Adrenal gland (tissue), 5 donors: Measurements from ENCODE around the gene CGN.

Source experiments
- POLR2A ChIP-seq, 2 donors: fragments of 450-650 bp; IDR thresholded peaks; one replicate each; pipeline ENCODE4 v1.6.1; 2017; ENCODE audit warnings: antibody characterized with exemption in 2 of 2, mild to moderate bottlenecking in 2 of 2, moderate library complexity in 1 of 2
- TF ChIP-seq, protein P1 (sequence below), 6 experiments: fragments of 450-650 bp in 4 of 6; fragments of 200-600 bp in 2 of 6; sonication (generic) in 1 of 6; IDR thresholded peaks; 1 replicate in 5 of 6; 2 replicates in 1 of 6; pipeline versions ENCODE4 v1.5.1 to v1.8.0; 2016 to 2021; ENCODE audit warnings: antibody characterized with exemption in 6 of 6, mild to moderate bottlenecking in 2 of 6, moderate library complexity in 1 of 6
- donor health status: DM: no; HTN: no; CAD: no.

DNA sequence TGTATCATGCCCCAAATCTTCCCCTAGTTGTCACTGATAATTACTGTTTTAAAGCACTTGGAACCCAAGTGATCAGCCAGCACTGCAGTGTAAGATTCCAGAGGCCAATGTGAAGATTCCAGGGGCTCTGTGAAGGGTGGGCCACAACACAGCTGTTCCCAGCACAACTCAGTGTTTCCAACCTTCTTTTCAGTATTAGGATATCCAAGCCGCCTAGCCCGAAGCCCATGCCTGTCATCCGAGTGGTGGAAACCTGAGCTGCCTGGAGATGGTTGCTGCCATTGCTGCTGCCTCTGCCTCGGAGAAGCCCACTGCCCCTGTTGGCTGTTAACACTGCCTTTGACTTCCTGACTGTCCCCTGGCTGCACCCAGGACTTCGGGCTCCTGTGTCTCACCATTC, 70.3 kb downstream of the CGN start:
- TF ChIP-seq POLR2A (IDR thresholded peaks at IDR 0.05), result no peak
- TF ChIP-seq, protein P1, sequence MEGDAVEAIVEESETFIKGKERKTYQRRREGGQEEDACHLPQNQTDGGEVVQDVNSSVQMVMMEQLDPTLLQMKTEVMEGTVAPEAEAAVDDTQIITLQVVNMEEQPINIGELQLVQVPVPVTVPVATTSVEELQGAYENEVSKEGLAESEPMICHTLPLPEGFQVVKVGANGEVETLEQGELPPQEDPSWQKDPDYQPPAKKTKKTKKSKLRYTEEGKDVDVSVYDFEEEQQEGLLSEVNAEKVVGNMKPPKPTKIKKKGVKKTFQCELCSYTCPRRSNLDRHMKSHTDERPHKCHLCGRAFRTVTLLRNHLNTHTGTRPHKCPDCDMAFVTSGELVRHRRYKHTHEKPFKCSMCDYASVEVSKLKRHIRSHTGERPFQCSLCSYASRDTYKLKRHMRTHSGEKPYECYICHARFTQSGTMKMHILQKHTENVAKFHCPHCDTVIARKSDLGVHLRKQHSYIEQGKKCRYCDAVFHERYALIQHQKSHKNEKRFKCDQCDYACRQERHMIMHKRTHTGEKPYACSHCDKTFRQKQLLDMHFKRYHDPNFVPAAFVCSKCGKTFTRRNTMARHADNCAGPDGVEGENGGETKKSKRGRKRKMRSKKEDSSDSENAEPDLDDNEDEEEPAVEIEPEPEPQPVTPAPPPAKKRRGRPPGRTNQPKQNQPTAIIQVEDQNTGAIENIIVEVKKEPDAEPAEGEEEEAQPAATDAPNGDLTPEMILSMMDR (IDR thresholded peaks at IDR 0.05), result no peak
